ENCODE measurements around the gene ZNF628.
A peak's percentile ranks its signal among the peaks of the same experiment; 100 is the strongest.

ZNF628 gene

DNA sequence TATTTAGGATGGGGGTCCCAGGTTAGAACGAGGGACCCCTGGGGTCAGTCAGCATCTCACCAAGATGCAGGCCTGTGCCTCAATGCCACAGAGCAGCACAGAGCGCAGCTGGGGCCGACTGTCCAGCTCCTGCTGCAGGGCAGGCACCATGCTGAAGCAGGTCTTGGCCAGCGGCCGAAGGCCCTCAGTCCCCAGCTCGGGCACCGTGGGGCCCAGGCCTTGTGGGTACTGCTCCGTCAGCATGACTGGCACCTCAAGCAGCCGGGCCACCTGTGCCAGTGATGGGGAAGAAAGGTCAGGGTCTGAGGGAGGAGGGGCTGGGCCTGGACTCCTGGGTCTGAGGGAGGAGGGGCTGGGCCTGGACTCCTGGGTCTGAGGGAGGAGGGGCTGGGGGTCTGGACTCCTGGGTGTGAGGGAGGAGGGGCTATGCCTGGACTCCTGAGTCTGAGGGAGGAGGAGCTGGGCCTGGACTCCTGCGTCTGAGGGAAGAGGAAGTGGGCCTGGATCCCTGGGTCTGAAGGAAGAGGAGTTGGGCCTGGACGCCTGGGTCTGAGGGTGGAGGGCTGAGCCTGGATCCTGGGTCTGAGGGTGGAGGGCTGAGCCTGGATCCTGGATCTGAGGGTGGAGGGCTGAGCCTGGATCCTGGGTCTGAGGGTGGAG, 20.7 kb upstream of the ZNF628 start:
- in situ Hi-C loops (cut with MboI; ENCODE audit: low pct_unique_long_range_greater_than_20kb, low sequenced_read_pairs, unreplicated experiment) = no loop called here
- no peak for DNase-seq (ENCODE audit: low spot score)
- TF ChIP-seq, protein P1, sequence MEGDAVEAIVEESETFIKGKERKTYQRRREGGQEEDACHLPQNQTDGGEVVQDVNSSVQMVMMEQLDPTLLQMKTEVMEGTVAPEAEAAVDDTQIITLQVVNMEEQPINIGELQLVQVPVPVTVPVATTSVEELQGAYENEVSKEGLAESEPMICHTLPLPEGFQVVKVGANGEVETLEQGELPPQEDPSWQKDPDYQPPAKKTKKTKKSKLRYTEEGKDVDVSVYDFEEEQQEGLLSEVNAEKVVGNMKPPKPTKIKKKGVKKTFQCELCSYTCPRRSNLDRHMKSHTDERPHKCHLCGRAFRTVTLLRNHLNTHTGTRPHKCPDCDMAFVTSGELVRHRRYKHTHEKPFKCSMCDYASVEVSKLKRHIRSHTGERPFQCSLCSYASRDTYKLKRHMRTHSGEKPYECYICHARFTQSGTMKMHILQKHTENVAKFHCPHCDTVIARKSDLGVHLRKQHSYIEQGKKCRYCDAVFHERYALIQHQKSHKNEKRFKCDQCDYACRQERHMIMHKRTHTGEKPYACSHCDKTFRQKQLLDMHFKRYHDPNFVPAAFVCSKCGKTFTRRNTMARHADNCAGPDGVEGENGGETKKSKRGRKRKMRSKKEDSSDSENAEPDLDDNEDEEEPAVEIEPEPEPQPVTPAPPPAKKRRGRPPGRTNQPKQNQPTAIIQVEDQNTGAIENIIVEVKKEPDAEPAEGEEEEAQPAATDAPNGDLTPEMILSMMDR (IDR thresholded peaks at IDR 0.05; ENCODE audit: extremely low read depth, insufficient read depth, missing control alignments) = no peak

DNA sequence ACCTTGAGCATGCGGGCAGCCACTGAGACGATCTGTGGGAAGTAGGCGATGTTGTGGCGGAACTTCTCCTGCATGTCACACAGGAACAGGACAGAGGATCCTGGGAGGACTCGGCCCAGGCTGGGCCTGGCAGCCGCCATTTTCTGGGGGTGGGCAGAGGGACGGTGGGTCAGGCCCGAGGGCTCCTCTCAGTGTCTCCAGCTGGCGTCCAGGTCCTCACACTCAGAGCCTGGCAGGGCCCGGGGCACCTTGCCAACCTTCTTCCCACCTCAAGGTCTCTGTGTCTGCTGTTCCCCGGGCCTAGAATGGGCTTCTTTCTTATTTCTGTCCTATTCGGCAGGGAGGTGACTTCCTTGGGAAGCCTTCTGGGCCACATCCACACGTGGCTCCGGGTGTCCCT, 20.1 kb upstream of the ZNF628 start:
- in situ Hi-C loops (cut with MboI; ENCODE audit: low pct_unique_long_range_greater_than_20kb, low sequenced_read_pairs, unreplicated experiment) = no loop called here
- TF ChIP-seq, protein P1 (IDR thresholded peaks at IDR 0.05; ENCODE audit: extremely low read depth, insufficient read depth, missing control alignments) = no peak
- no peak for DNase-seq (ENCODE audit: low spot score)

DNA sequence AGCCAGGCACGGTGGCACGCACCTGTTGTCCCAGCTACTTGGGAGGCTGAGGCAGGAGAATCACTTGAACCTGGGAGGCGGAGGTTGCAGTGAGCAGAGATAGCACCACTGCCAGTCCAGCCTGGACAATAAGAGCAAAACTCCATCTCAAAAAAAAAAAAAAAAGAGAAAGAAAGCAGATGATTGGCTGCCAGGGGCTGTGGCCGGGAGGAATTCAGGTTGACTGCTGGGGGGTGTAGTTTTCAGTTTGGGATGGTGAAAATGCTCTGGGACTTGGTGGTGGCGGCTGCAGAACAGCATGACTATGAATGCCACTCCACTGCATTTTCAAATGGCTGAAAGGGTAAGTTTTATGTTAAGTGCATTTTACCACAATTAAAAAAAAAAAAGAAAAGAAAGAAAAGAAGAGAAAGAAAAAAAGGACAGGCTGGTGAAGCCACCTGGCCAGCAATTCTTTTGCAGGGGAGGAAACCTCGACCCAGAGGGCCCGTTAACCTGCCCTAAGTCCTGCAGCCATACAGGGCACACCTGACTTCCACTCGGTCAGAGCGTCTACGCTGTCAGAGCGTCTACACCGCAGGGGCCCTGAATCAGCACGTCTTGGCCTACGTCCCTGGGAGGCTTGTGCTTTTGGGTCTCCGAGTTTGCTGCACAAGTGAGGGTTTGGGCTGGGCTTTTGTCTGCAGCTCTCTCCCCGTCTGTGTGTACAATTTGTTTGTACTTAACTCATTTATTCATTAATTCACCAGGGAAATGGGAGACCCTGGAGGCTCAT, 18.5 kb upstream of the ZNF628 start:
- no peak for DNase-seq (ENCODE audit: low spot score)
- TF ChIP-seq, protein P1 (IDR thresholded peaks at IDR 0.05; ENCODE audit: extremely low read depth, insufficient read depth, missing control alignments) = no peak
- in situ Hi-C loops (cut with MboI; ENCODE audit: low pct_unique_long_range_greater_than_20kb, low sequenced_read_pairs, unreplicated experiment) = no loop called here

DNA sequence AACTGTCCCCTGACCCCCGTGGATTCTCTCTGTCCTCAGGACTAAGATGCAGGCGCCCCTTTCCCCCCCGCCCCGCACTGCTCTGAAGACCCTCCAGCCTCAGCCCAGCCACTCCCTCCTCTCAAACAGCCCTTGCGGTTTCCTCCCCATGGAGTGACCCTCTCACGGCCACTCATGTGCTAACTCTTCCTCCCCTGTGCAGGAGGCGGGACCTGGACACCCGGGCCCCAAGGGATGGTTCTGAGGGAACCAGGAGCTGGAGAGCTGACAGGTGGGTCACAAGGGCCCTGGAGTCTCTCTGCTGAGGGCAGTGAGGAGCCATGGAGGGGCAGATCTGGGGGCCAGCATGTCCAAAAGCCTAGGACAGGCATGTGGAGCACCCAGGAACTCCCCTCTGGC, 16.9 kb upstream of the ZNF628 start:
- in situ Hi-C loops (cut with MboI; ENCODE audit: low pct_unique_long_range_greater_than_20kb, low sequenced_read_pairs, unreplicated experiment) = no loop called here
- DNase-seq (ENCODE audit: low spot score) = no peak
- TF ChIP-seq, protein P1 (IDR thresholded peaks at IDR 0.05; ENCODE audit: extremely low read depth, insufficient read depth, missing control alignments) = no peak

DNA sequence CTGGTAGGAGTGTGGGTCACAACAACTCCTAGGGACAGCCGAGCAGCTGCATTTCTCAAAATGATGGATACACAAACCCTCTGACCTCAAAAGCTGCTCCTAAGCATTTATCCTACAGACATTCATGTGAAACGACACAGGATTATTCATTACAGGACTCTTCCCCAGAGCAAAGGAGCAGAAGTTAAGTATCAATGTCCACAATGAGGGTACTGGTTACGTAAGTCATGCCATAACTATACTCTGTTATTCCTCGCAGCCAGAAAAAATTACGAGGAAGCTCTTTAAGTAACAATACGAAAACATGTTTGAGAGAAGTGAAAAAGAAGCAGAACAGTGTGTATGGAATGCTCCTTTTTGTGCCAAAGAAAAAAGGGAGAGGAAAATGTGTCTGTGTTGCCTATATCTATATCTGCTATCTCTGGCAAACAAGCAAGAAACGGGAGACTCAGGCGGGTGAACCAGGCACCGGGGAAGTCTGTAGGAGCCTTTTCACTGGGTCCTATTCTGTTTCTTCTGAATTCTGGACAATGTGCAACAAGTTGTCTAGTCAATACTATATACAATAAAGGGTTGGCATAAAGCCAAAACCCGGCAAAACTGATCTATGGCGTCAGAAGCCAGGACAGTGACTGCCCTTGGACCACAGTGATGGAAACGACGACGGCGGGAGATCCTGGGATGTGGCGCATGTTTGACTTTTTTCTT, 16.3 kb upstream of the ZNF628 start:
- in situ Hi-C loops (cut with MboI; ENCODE audit: low pct_unique_long_range_greater_than_20kb, low sequenced_read_pairs, unreplicated experiment) = no loop called here
- TF ChIP-seq, protein P1 (IDR thresholded peaks at IDR 0.05; ENCODE audit: extremely low read depth, insufficient read depth, missing control alignments) = no peak
- DNase-seq (ENCODE audit: low spot score) = no peak

DNA sequence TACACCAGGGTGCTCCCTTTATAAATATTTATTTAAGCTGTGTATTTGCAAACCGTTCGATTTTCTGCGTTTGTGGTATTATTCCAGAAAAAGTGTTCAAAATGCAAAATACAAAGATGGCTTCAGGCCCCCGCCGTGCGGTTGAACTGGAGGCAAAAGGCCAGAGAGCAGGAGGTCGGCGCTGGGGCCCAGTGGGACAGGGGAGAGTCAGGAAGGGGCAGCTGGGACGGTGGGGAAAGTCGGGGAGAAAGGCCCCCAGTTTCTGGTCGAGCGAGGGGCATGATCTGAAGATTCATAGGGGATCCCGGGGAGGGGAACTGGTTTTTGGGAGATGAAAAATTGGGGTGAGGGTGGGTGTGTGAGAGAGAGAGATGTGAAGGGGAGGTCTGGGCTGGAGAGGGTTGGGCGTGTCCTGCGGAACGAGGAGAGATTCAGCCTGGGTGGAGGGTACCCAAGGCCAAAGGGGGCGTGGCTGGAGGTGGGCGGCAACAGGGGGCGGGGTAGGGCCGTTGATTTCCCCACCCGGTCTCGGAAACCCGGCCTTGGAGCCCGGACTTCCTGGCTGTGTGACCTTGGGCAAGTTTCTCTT, 15.7 kb upstream of the ZNF628 start:
- in situ Hi-C loops (cut with MboI; ENCODE audit: low pct_unique_long_range_greater_than_20kb, low sequenced_read_pairs, unreplicated experiment) = no loop called here
- TF ChIP-seq, protein P1 (IDR thresholded peaks at IDR 0.05; ENCODE audit: extremely low read depth, insufficient read depth, missing control alignments) = no peak
- peak; percentile 80 for DNase-seq (ENCODE audit: low spot score)
